BLaER1 treated with 17β-estradiol and CSF1 and Interleukin-3, amounts not matched to agents 10 nM and 100 nM (cell line): ENCODE data around the gene VGF.

Source experiments
- H3K27ac ChIP-seq, 11 experiments: shearing (Covaris generic); formaldehyde crosslinking; 2 replicates each; pipeline ENCODE4 v1.8.1; 2022
- H3K27me3 ChIP-seq, 11 experiments: shearing (Covaris generic); formaldehyde crosslinking; 2 replicates each; pipeline ENCODE4 v1.8.1; 2022
- H3K36me3 ChIP-seq, 11 experiments: shearing (Covaris generic); formaldehyde crosslinking; 2 replicates each; pipeline ENCODE4 v1.8.1; 2022
- H3K4me1 ChIP-seq, 10 experiments: shearing (Covaris generic); formaldehyde crosslinking; 2 replicates each; pipeline ENCODE4 v1.8.1; 2022
- H3K4me2 ChIP-seq, 11 experiments: shearing (Covaris generic); formaldehyde crosslinking; 2 replicates each; pipeline ENCODE4 v1.8.1; 2022
- H3K4me3 ChIP-seq, 10 experiments: shearing (Covaris generic); formaldehyde crosslinking; 2 replicates each; pipeline ENCODE4 v1.8.1; 2022
- H3K9ac ChIP-seq, 11 experiments: shearing (Covaris generic); formaldehyde crosslinking; 2 replicates each; pipeline ENCODE4 v1.8.1; 2022
- H3K9me3 ChIP-seq, 11 experiments: shearing (Covaris generic); formaldehyde crosslinking; replicated peaks in 1 of 11; 2 replicates each; pipeline ENCODE4 v1.8.1; 2022
- H4K20me1 ChIP-seq, 11 experiments: shearing (Covaris generic); formaldehyde crosslinking; 2 replicates each; pipeline ENCODE4 v1.8.1; 2022
- Cebpa-rat ChIP-seq, 11 experiments: shearing (Covaris generic); IDR thresholded peaks; 2 replicates each; pipeline ENCODE4 v1.8.1; 2022

The VGF gene

GRCh38 chr7:101186844-101187428 lies 21.6 kb upstream of the VGF start:
- Histone ChIP-seq H3K4me3 (no peak overlapping the region), H4K20me1 (no peaks in the 10 kb centered on the region), H3K4me2 (peak overlapping the region in 3 of 11 experiments; percentile 7 to 16 (median 11); a peak in 4 of 22 replicates), H3K36me3 (no peaks in the 10 kb centered on the region), H3K4me1 (peaks cover 0 to 22% (median 3%) of the 10 kb centered on the region in 10 experiments; a peak in 6 of 20 replicates), H3K27me3 (peaks cover 0 to 9% (median 8%) of the 10 kb centered on the region in 11 experiments; a peak in 20 of 22 replicates), H3K9me3 (peaks cover 0 to 9% (median 5%) of the 10 kb centered on the region in 11 experiments; a peak in 5 of 22 replicates), H3K27ac (0 out of 22 replicates have a peak overlapping the region, but pooled peaks of 1 of the 11 experiments have one; percentile 39), H3K9ac (no peak overlapping the region)
- TF ChIP-seq Cebpa-rat (IDR thresholded peaks at IDR 0.05) = no peak

DNA sequence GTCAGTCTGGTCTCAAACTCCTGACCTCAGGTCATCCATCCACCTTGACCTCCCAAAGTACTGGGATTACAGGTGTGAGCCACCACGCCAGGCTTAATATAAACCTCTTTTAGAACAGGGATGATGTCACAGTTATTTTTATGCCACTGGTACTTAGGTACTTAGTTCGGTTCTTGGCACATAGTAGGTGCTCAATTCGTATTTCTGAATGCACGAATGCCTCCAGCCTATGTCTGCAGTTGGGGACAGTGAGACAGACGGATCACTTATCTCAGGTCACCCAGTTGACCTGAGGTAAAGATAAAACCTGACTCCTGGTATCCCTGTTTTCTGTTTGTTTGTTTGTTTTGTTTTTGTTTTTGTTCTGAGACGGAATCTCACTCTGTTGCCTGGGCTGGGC lies 20.8 kb upstream of the VGF start:
- Histone ChIP-seq H3K36me3 (no peaks in the 10 kb centered on the region), H3K4me2 (peak overlapping the region in 1 of 11 experiments; percentile 11; a peak in 1 of 22 replicates), H3K27ac (no peak overlapping the region), H3K4me1 (peaks cover 0 to 22% (median 3%) of the 10 kb centered on the region in 10 experiments; a peak in 6 of 20 replicates), H4K20me1 (no peaks in the 10 kb centered on the region), H3K9me3 (peaks cover 0 to 9% (median 5%) of the 10 kb centered on the region in 11 experiments; a peak in 5 of 22 replicates), H3K27me3 (peaks cover 6 to 16% (median 15%) of the 10 kb centered on the region in 11 experiments), H3K9ac (no peak overlapping the region), H3K4me3 (no peak overlapping the region)
- no peak for TF ChIP-seq Cebpa-rat (IDR thresholded peaks at IDR 0.05)

DNA sequence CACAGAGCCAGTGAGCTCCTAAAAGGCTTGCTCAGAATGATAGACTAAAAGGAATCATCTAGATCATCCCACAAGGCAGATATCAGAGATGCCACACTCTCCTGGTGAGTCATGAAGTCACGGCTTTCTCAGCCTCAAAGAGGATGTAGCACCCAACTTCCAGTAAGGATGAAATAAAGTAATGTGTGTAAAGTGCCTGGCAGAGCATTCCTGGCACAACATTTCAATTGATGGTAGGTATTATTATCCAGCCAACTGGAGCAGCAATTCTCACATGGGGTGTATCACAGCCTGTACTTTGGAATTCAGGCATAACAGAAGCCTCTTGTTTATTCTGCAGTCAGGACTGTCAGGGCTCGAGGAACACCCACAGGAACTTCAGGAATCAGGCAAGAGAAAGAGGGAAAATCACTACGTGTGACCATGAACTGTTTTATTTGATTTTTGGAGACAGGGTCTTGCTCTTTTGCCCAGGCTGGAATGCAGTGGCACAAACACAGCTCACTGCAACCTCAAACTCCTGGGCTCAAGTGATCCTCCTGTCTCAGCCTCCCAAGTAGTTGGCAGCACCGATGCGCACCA lies 20.0 kb upstream of the VGF start:
- no peak for TF ChIP-seq Cebpa-rat (IDR thresholded peaks at IDR 0.05)
- Histone ChIP-seq H3K27ac (no peak overlapping the region), H4K20me1 (peaks cover 0 to 5% (median 0%) of the 10 kb centered on the region in 11 experiments; a peak in 3 of 22 replicates), H3K4me2 (peak overlapping the region in 2 of 11 experiments; percentile 33 to 36; a peak in 4 of 22 replicates), H3K27me3 (peaks cover 14 to 25% (median 24%) of the 10 kb centered on the region in 11 experiments), H3K36me3 (no peaks in the 10 kb centered on the region), H3K9me3 (peaks cover 0 to 9% (median 5%) of the 10 kb centered on the region in 11 experiments; a peak in 5 of 22 replicates), H3K4me3 (no peak overlapping the region), H3K4me1 (peaks cover 0 to 22% (median 3%) of the 10 kb centered on the region in 10 experiments; a peak in 9 of 20 replicates), H3K9ac (no peak overlapping the region)

- peak within 1 kb of the TSS in 9 of 10 experiments; percentile 5 to 54 (median 39); a peak in 9 of 20 replicates for H3K4me3 ChIP-seq
These were observed 14.9 kb upstream of the VGF start, which contains the start of gene NAT16 for GRCh38 chr7:101180130-101180755. TSS of gene NAT16 (minus strand) at chr7:101180293. CDS start at chr7:101174807, 5,486 bp downstream.

DNA sequence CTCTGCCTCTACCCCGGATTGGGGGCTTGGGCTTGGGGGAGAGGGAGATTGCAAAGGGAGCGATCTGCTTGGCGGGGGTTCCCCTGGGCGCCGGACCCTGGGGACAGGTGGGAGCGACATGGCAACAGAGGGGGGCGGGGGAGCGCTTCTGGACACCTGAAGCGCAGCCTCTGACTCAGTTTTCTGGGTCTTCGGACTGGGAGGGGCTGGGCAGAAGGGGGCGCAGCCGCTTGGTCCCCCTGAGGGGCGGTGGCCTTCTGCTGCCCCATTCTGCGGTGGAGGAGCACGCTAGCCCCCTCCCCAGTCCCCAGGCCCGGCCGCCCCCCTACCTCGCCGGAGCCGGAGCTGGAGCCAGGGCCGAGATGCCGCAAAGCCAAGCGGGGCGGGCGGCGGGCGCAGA lies 14.3 kb upstream of the VGF start:
- Histone ChIP-seq H3K36me3 (no peaks in the 10 kb centered on the region), H3K27ac (no peak overlapping the region), H3K27me3 (peaks cover 71 to 81% (median 80%) of the 10 kb centered on the region in 11 experiments), H4K20me1 (peaks cover 0 to 14% (median 0%) of the 10 kb centered on the region in 11 experiments; a peak in 3 of 22 replicates), H3K4me2 (peak overlapping the region; percentile 27 to 86 (median 73); a peak in 21 of 22 replicates), H3K9me3 (peaks cover 0 to 9% (median 5%) of the 10 kb centered on the region in 11 experiments; a peak in 5 of 22 replicates), H3K4me3 (peak overlapping the region in 7 of 10 experiments; percentile 5 to 53 (median 39); a peak in 8 of 20 replicates), H3K9ac (no peak overlapping the region), H3K4me1 (peaks cover 10 to 41% (median 17%) of the 10 kb centered on the region in 10 experiments)
- TF ChIP-seq Cebpa-rat (IDR thresholded peaks at IDR 0.05) = no peak

More at GRCh38 chr7:101180130-101180755, 14.9 kb upstream of the VGF start, which contains the start of gene NAT16:
- peaks cover 66 to 76% (median 75%) of the 10 kb centered on the region in 11 experiments for H3K27me3 ChIP-seq
- no peak within 1 kb of the TSS for H3K27ac ChIP-seq
- peak within 1 kb of the TSS; percentile 58 to 88 (median 79) for H3K4me2 ChIP-seq
- H3K4me1 ChIP-seq = peaks cover 15 to 40% (median 18%) of the 10 kb centered on the region in 10 experiments
- peak within 1 kb of the TSS in 1 of 11 experiments; percentile 41; a peak in 1 of 22 replicates for H3K9ac ChIP-seq
- TF ChIP-seq Cebpa-rat (IDR thresholded peaks at IDR 0.05) = no peak
- H3K9me3 ChIP-seq = peaks cover 0 to 9% (median 5%) of the 10 kb centered on the region in 11 experiments; a peak in 5 of 22 replicates
- H3K36me3 ChIP-seq = no peaks in the 10 kb centered on the region
- peaks cover 0 to 14% (median 0%) of the 10 kb centered on the region in 11 experiments; a peak in 3 of 22 replicates for H4K20me1 ChIP-seq

GRCh38 chr7:101179117-101179516 lies 13.7 kb upstream of the VGF start:
- peak overlapping the region in 1 of 11 experiments; percentile 41; a peak in 1 of 22 replicates for H3K9ac ChIP-seq
- peaks cover 0 to 12% (median 7%) of the 10 kb centered on the region in 11 experiments; a peak in 13 of 22 replicates for H3K9me3 ChIP-seq
- H3K4me1 ChIP-seq = peaks cover 7 to 47% (median 23%) of the 10 kb centered on the region in 10 experiments; a peak in 18 of 20 replicates
- H3K36me3 ChIP-seq = no peaks in the 10 kb centered on the region
- TF ChIP-seq Cebpa-rat (IDR thresholded peaks at IDR 0.05) = no peak
- H4K20me1 ChIP-seq = peaks cover 0 to 14% (median 0%) of the 10 kb centered on the region in 11 experiments; a peak in 3 of 22 replicates
- H3K4me2 ChIP-seq = peak overlapping the region; percentile 58 to 88 (median 79); a peak in 21 of 22 replicates
- no peak overlapping the region for H3K27ac ChIP-seq
- H3K4me3 ChIP-seq = peak overlapping the region in 6 of 10 experiments; percentile 16 to 54 (median 40); a peak in 6 of 20 replicates
- peaks cover 77 to 87% (median 86%) of the 10 kb centered on the region in 11 experiments for H3K27me3 ChIP-seq

DNA sequence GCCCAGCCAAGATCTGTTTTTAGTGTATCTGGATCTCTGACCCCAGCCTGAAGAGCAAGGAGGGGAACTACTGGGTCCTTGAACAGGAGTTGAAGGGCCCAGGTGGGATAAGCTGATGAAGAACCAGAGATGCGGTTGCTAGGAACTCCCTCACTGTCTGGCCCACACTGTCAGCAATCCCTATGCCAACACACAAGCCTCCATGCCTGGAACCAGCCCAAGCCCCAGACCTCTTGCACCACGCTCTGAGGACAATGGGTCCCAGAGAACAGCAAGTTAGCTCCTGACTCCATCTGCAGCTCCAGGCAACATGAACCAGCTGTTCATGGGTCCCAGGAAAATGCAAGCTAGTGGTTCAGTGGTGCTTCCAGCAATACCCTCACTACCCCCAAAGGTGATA lies 12.3 kb upstream of the VGF start:
- Histone ChIP-seq H3K4me3 (no peak overlapping the region), H3K4me2 (peak overlapping the region in 1 of 11 experiments; percentile 86; a peak in 3 of 22 replicates), H3K9me3 (peaks cover 0 to 26% (median 22%) of the 10 kb centered on the region in 11 experiments; a peak in 18 of 22 replicates), H3K27ac (no peak overlapping the region), H3K27me3 (peaks cover 92 to 100% (median 100%) of the 10 kb centered on the region in 11 experiments), H4K20me1 (peaks cover 0 to 22% (median 0%) of the 10 kb centered on the region in 11 experiments; a peak in 5 of 22 replicates), H3K9ac (no peak overlapping the region), H3K36me3 (no peaks in the 10 kb centered on the region), H3K4me1 (peaks cover 18 to 61% (median 38%) of the 10 kb centered on the region in 10 experiments; a peak in 19 of 20 replicates)
- no peak for TF ChIP-seq Cebpa-rat (IDR thresholded peaks at IDR 0.05)

GRCh38 chr7:101175664-101176063 lies 10.3 kb upstream of the VGF start:
- Histone ChIP-seq H3K36me3 (no peaks in the 10 kb centered on the region), H3K4me1 (peaks cover 37 to 81% (median 57%) of the 10 kb centered on the region in 10 experiments), H3K27ac (no peak overlapping the region), H3K4me2 (peak overlapping the region in 3 of 11 experiments; percentile 21 to 32 (median 26); a peak in 3 of 22 replicates), H4K20me1 (peaks cover 0 to 39% (median 8%) of the 10 kb centered on the region in 11 experiments; a peak in 15 of 22 replicates), H3K27me3 (peaks cover 99 to 100% (median 100%) of the 10 kb centered on the region in 11 experiments), H3K9me3 (peaks cover 0 to 25% (median 22%) of the 10 kb centered on the region in 11 experiments; a peak in 18 of 22 replicates), H3K9ac (no peak overlapping the region), H3K4me3 (no peak overlapping the region)
- no peak for TF ChIP-seq Cebpa-rat (IDR thresholded peaks at IDR 0.05)
